Measurements from ENCODE around the gene NCBP3.

DNA sequence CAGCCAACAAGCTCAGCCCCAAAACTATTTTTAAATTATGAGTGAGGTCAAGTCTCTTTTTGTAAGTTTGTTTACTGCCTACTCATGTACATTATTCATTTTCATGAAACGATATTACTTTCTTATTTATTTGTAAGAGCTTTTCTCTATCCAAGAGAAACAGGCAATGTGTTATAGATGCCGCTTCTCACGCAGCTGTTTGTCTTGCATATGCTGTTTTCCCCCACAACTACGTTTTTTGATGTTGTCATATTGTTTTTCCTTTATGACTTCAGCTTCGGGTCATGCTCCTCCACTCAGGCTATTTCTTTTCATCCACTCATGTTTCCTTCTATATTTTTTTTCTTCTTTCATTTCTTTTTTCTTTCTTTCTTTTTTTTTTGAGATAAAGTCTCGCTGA is 65.1 kb downstream of the NCBP3 start:
- TF ChIP-seq, protein P1, sequence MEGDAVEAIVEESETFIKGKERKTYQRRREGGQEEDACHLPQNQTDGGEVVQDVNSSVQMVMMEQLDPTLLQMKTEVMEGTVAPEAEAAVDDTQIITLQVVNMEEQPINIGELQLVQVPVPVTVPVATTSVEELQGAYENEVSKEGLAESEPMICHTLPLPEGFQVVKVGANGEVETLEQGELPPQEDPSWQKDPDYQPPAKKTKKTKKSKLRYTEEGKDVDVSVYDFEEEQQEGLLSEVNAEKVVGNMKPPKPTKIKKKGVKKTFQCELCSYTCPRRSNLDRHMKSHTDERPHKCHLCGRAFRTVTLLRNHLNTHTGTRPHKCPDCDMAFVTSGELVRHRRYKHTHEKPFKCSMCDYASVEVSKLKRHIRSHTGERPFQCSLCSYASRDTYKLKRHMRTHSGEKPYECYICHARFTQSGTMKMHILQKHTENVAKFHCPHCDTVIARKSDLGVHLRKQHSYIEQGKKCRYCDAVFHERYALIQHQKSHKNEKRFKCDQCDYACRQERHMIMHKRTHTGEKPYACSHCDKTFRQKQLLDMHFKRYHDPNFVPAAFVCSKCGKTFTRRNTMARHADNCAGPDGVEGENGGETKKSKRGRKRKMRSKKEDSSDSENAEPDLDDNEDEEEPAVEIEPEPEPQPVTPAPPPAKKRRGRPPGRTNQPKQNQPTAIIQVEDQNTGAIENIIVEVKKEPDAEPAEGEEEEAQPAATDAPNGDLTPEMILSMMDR (IDR thresholded peaks at IDR 0.05), result no peak
- TF ChIP-seq EP300 (IDR thresholded peaks at IDR 0.05), result no peak
